ENCODE data around the gene EXOSC1. TPM values are rescaled to one million over a fixed set of nuclear protein-coding genes. Genes with fewer than 3 reads are reported as not detected.
"Not testable (repeated sequence)": the region's sequence is repeated elsewhere in the genome, so short reads cannot be mapped to it uniquely, and the experiment has no call there.

The EXOSC1 gene
- total and polyA plus RNA-seq, 2 of the 13 experiments (the other 11 are each of a cell fraction or from before 2014, with no cell fraction given), result 36.3 to 39.9 TPM

- no peak for TF ChIP-seq ZBTB2 (CRISPR knock-in tag; IDR thresholded peaks at IDR 0.05; ENCODE audit: low read depth)
- no peak for TF ChIP-seq ZNF367 (CRISPR knock-in tag; IDR thresholded peaks at IDR 0.05; ENCODE audit: borderline replicate concordance)
These were observed 38.4 kb downstream of the EXOSC1 start (continued) for GRCh38 chr10:97407211-97407951.

- Histone ChIP-seq H3K4me1 (ENCODE audit: insufficient read depth, low read length) (peaks cover 42% of the 10 kb centered on the region), H3K4me3 (replicated peaks in 1 of 3; ENCODE audit: insufficient read depth in 1 of 3, low read depth in 2 of 3, low read length in 3 of 3) (0 out of 6 replicates have a peak overlapping the region, but pooled peaks of 1 of the 3 experiments have one; percentile 63), H3K4me2 (ENCODE audit: low read depth, low read length) (peak overlapping the region; percentile 83)
- in situ Hi-C loops (cut with HindIII; ENCODE audit: extremely low pct_ligation_motif_present, low pct_unique_long_range_greater_than_20kb); FAIRE-seq; ATAC-seq; H3K36me3 ChIP-seq (replicated peaks in 1 of 2; ENCODE audit: control insufficient read depth in 1 of 2, insufficient read depth in 2 of 2, low read length in 2 of 2); H3K9me3 ChIP-seq (ENCODE audit: low read length); DNase-seq (ENCODE audit: low spot score); POLR2A ChIA-PET; H3K27me3 ChIP-seq (ENCODE audit: control insufficient read depth in 1 of 2, insufficient read depth in 2 of 2, low read length in 2 of 2); H4K20me1 ChIP-seq (ENCODE audit: insufficient read depth, low read length); H2AFZ ChIP-seq (ENCODE audit: low read length); BruUV-seq (replicated peaks); H3K9ac ChIP-seq (ENCODE audit: insufficient read depth, low read depth, low read length); H3K79me2 ChIP-seq (ENCODE audit: insufficient read depth, low read length); H3K27ac ChIP-seq (ENCODE audit: extremely low read length, insufficient read depth, low read length): not testable (repeated sequence)
- intact Hi-C loops (cut with micrococcal nuclease; ENCODE audit: unreplicated experiment), result loop anchor here (2.0 kb wide), 1 partner anchor 20 kb away; the partner anchor contains the start of gene PGAM1
- CTCF ChIA-PET (ENCODE audit: low intra/inter-chr PET ratio, low total read pairs), result interaction anchor here (1.6 to 2.3 kb wide), 3 partner anchors 20 to 57 kb away, joined by 6 to 14 read pairs (median 12); partner anchors contain the start of genes EXOSC1, PGAM1 and ZDHHC16
- WGBS (ENCODE audit: low lambda C conversion rate), result 85% methylated on average over 7 of the region's 7 CpGs
These were observed 39.3 kb downstream of the EXOSC1 start for GRCh38 chr10:97406483-97406882.

- H3K36me3 ChIP-seq (replicated peaks in 1 of 2; ENCODE audit: control insufficient read depth in 1 of 2, insufficient read depth in 2 of 2, low read length in 2 of 2), result no peaks in the 10 kb centered on the region
- intact Hi-C loops (cut with micrococcal nuclease; ENCODE audit: unreplicated experiment) (loop anchor here (2.0 kb wide), 1 partner anchor 21 kb away; the partner anchor contains the start of gene PGAM1), in situ Hi-C loops (cut with HindIII; ENCODE audit: extremely low pct_ligation_motif_present, low pct_unique_long_range_greater_than_20kb) (no loop called here)
- no peak for FAIRE-seq
- peaks cover 40% of the 10 kb centered on the region for H3K4me1 ChIP-seq (ENCODE audit: insufficient read depth, low read length)
- no TSS peak for BruUV-seq (replicated peaks)
- H3K4me2 ChIP-seq (ENCODE audit: low read depth, low read length), result no peak overlapping the region
- WGBS (ENCODE audit: low lambda C conversion rate), result 67% methylated on average over 3 of the region's 3 CpGs
- no peak overlapping the region for H3K4me3 ChIP-seq (replicated peaks in 1 of 3; ENCODE audit: insufficient read depth in 1 of 3, low read depth in 2 of 3, low read length in 3 of 3)
- no peaks in the 10 kb centered on the region for H3K27me3 ChIP-seq (ENCODE audit: control insufficient read depth in 1 of 2, insufficient read depth in 2 of 2, low read length in 2 of 2)
- ChIA-PET POLR2A (no interaction called here), CTCF (ENCODE audit: low intra/inter-chr PET ratio, low total read pairs) (no interaction called here)
- no peaks in the 10 kb centered on the region for H3K79me2 ChIP-seq (ENCODE audit: insufficient read depth, low read length)
- no peak overlapping the region for H2AFZ ChIP-seq (ENCODE audit: low read length)
- H4K20me1 ChIP-seq (ENCODE audit: insufficient read depth, low read length), result no peaks in the 10 kb centered on the region
- DNase-seq (ENCODE audit: low spot score), result no peak
- H3K9ac ChIP-seq (ENCODE audit: insufficient read depth, low read depth, low read length), result no peak overlapping the region
- no peak for TF ChIP-seq GTF3A (CRISPR knock-in tag; conservative IDR thresholded peaks at IDR 0.05)
- TF ChIP-seq SIX4 (CRISPR knock-in tag; IDR thresholded peaks at IDR 0.05), result no peak
- no peak for TF ChIP-seq ZFP1 (CRISPR knock-in tag; IDR thresholded peaks at IDR 0.05)
- no peak for TF ChIP-seq RBM39 (IDR thresholded peaks at IDR 0.05; ENCODE audit: low read depth, low read length, poor library complexity, severe bottlenecking)
- TF ChIP-seq ZNF546 (CRISPR knock-in tag; conservative IDR thresholded peaks at IDR 0.05), result no peak
- no peak for TF ChIP-seq ZNF761 (CRISPR knock-in tag; conservative IDR thresholded peaks at IDR 0.05)
- no peak for TF ChIP-seq GATAD2A (CRISPR knock-in tag; IDR thresholded peaks at IDR 0.05)
- no peak for TF ChIP-seq ETV6 (CRISPR knock-in tag; conservative IDR thresholded peaks at IDR 0.05)
- TF ChIP-seq PHF21A (CRISPR knock-in tag; IDR thresholded peaks at IDR 0.05), result no peak
- TF ChIP-seq CHD4 (IDR thresholded peaks at IDR 0.05; ENCODE audit: borderline replicate concordance, low read length), result no peak
- no peak for TF ChIP-seq ZNF768 (CRISPR knock-in tag; IDR thresholded peaks at IDR 0.05)
- ATAC-seq, result no peak
- H3K9me3 ChIP-seq (ENCODE audit: low read length), result no peaks in the 10 kb centered on the region
- no peak overlapping the region for H3K27ac ChIP-seq (ENCODE audit: extremely low read length, insufficient read depth, low read length)
These were observed 39.7 kb downstream of the EXOSC1 start for GRCh38 chr10:97406064-97406463.

All from HepG2 (cell line).